ENCODE measurements around the gene CAPZA1.
A peak's percentile ranks its signal among the peaks of the same experiment; 100 is the strongest.

The CAPZA1 gene

GRCh38 chr1:112672009-112672408 lies 52.4 kb downstream of the CAPZA1 start:
- TF ChIP-seq, protein P1, sequence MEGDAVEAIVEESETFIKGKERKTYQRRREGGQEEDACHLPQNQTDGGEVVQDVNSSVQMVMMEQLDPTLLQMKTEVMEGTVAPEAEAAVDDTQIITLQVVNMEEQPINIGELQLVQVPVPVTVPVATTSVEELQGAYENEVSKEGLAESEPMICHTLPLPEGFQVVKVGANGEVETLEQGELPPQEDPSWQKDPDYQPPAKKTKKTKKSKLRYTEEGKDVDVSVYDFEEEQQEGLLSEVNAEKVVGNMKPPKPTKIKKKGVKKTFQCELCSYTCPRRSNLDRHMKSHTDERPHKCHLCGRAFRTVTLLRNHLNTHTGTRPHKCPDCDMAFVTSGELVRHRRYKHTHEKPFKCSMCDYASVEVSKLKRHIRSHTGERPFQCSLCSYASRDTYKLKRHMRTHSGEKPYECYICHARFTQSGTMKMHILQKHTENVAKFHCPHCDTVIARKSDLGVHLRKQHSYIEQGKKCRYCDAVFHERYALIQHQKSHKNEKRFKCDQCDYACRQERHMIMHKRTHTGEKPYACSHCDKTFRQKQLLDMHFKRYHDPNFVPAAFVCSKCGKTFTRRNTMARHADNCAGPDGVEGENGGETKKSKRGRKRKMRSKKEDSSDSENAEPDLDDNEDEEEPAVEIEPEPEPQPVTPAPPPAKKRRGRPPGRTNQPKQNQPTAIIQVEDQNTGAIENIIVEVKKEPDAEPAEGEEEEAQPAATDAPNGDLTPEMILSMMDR (conservative IDR thresholded peaks at IDR 0.05; ENCODE audit: low read depth, low read length) = no peak
- H3K4me2 ChIP-seq = no peak overlapping the region

GRCh38 chr1:112672842-112673241 lies 53.2 kb downstream of the CAPZA1 start:
- H4K20me1 ChIP-seq (ENCODE audit: insufficient read depth) = no peaks in the 10 kb centered on the region
- no peak overlapping the region for H3K27ac ChIP-seq
- no peak overlapping the region for H2AFZ ChIP-seq (ENCODE audit: low read depth)
- H3K36me3 ChIP-seq (ENCODE audit: insufficient read depth) = no peaks in the 10 kb centered on the region
- H3K9ac ChIP-seq = no peak overlapping the region
- no peaks in the 10 kb centered on the region for H3K27me3 ChIP-seq (ENCODE audit: insufficient read depth, low read depth)
- TF ChIP-seq, protein P1 (conservative IDR thresholded peaks at IDR 0.05; ENCODE audit: low read depth, low read length) = no peak
- H3K79me2 ChIP-seq (ENCODE audit: insufficient read depth, low read depth) = no peaks in the 10 kb centered on the region
- H3K4me3 ChIP-seq (IDR thresholded peaks at IDR 0.05; ENCODE audit: insufficient read depth, low read depth, low read length) = no peak overlapping the region
- no peak overlapping the region; the same call in 1 of the 2 replicates for H3K4me2 ChIP-seq
- H3K4me1 ChIP-seq (ENCODE audit: low read depth, poor library complexity, severe bottlenecking) = peaks cover 36% of the 10 kb centered on the region

More at GRCh38 chr1:112672009-112672408, 52.4 kb downstream of the CAPZA1 start:
- H2AFZ ChIP-seq (ENCODE audit: low read depth) = no peak overlapping the region
- H3K79me2 ChIP-seq (ENCODE audit: insufficient read depth, low read depth) = no peaks in the 10 kb centered on the region
- H4K20me1 ChIP-seq (ENCODE audit: insufficient read depth) = no peaks in the 10 kb centered on the region
- peaks cover 41% of the 10 kb centered on the region for H3K4me1 ChIP-seq (ENCODE audit: low read depth, poor library complexity, severe bottlenecking)
- H3K27ac ChIP-seq = no peak overlapping the region
- no peaks in the 10 kb centered on the region for H3K36me3 ChIP-seq (ENCODE audit: insufficient read depth)
- no peaks in the 10 kb centered on the region for H3K27me3 ChIP-seq (ENCODE audit: insufficient read depth, low read depth)
- H3K4me3 ChIP-seq (IDR thresholded peaks at IDR 0.05; ENCODE audit: insufficient read depth, low read depth, low read length) = no peak overlapping the region
- H3K9ac ChIP-seq = no peak overlapping the region

DNA sequence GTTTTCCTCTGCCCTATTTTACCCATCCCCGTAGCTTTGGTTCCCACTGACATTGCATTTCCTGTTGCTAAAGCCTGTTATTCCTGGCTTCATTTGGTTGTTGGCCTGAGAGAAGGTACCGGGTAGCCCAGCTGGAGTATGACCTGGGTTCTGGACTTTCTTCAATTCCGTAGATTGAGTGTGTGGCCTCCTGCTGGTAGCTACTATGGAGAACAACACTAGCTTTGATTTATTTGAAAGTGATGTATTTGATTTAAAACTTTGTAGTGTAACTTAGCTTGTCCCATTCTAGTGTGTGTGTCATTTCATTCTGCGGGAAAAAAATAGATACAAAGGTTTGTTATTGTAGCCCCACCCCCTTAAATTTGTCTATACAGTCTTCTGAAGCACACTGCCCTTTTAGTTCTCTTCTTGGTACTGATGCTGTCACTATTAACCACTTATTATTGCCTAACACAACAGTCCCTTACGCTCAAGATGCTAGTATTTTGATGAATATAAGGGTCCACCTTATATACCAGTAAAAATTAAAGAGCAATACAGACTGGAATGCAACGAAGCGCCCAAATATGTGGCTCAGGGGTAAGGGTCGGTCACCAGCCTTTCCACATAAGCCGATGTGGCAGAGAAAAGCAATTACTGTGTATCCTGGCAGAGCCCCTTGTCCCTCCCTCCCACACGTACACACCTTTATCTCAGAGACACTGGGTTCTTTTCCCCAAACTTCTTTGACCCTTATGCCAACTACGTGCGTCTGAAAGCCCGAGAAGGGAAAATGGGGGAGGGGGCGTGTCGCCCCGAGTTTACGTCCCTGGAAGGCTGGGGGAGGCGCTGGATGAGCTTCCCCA lies 54.2 kb downstream of the CAPZA1 start:
- no peaks in the 10 kb centered on the region for H3K79me2 ChIP-seq (ENCODE audit: insufficient read depth, low read depth)
- no peaks in the 10 kb centered on the region for H3K27me3 ChIP-seq (ENCODE audit: insufficient read depth, low read depth)
- no peaks in the 10 kb centered on the region for H3K36me3 ChIP-seq (ENCODE audit: insufficient read depth)
- no peak overlapping the region for H3K4me3 ChIP-seq (IDR thresholded peaks at IDR 0.05; ENCODE audit: insufficient read depth, low read depth, low read length)
- H2AFZ ChIP-seq (ENCODE audit: low read depth) = peak overlapping the region; percentile 67; the same call in 1 of the 2 replicates
- H3K9ac ChIP-seq = peak overlapping the region; percentile 85
- peak overlapping the region; percentile 64 for H3K27ac ChIP-seq
- TF ChIP-seq, protein P1 (conservative IDR thresholded peaks at IDR 0.05; ENCODE audit: low read depth, low read length) = peak; percentile 51
- no peaks in the 10 kb centered on the region for H4K20me1 ChIP-seq (ENCODE audit: insufficient read depth)
- H3K4me1 ChIP-seq (ENCODE audit: low read depth, poor library complexity, severe bottlenecking) = peaks cover 26% of the 10 kb centered on the region
- H3K4me2 ChIP-seq = peak overlapping the region; percentile 95

DNA sequence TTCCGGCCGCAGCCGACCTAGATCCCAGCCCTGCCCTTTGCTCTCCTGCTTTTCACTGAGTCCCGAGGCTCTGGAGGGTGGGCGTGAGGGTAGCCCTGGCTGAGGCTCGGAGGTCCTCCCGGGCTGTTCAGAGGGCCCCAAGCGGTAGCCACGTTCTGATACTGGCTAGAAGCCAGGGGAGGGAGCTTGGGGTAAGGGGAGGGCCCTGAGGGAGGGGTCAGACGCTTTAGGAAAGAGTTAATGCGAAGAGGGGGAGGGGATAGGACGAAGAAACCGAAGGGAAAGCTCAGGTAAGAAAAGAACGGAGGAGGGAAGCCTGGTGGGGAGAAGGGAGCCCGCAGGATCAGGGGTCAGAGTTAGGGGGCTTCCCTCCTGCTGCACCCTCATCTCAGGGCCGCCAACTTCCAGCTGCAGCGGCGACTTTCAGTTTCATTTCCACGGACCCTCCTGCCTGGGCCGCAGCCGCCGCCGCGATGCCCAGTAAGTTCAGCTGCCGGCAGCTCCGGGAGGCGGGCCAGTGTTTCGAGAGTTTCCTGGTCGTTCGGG lies 54.9 kb downstream of the CAPZA1 start, which contains the start of gene MOV10:
MOV10 (plus strand) TSS at position 220 of the 546 bp plus-strand sequence; CDS start at position 474, 254 bp downstream.
- Histone ChIP-seq H3K4me3 (IDR thresholded peaks at IDR 0.05; ENCODE audit: insufficient read depth, low read depth, low read length) (no peak within 1 kb of the TSS), H2AFZ (ENCODE audit: low read depth) (peak within 1 kb of the TSS; percentile 67), H3K9ac (peak within 1 kb of the TSS; percentile 85), H3K4me2 (peak within 1 kb of the TSS; percentile 95), H3K4me1 (ENCODE audit: low read depth, poor library complexity, severe bottlenecking) (peaks cover 20% of the 10 kb centered on the region), H3K36me3 (ENCODE audit: insufficient read depth) (no peaks in the 10 kb centered on the region), H3K79me2 (ENCODE audit: insufficient read depth, low read depth) (no peaks in the 10 kb centered on the region), H3K27me3 (ENCODE audit: insufficient read depth, low read depth) (no peaks in the 10 kb centered on the region), H4K20me1 (ENCODE audit: insufficient read depth) (no peaks in the 10 kb centered on the region), H3K27ac (peak within 1 kb of the TSS; percentile 64)
- TF ChIP-seq, protein P1 (conservative IDR thresholded peaks at IDR 0.05; ENCODE audit: low read depth, low read length) = no peak

Data from KMS-11 (cell line).